22Rv1 (cell line): ENCODE measurements around the gene HSP90AB1.

Source experiments
- CTCF ChIP-seq: fragments of 450-650 bp; IDR thresholded peaks from 2 replicates; pipeline ENCODE4 v1.5.1; 2017; ENCODE audit warnings: mild to moderate bottlenecking
- ZFX ChIP-seq: fragments of 450-650 bp; IDR thresholded peaks from 2 replicates; pipeline ENCODE4 v1.6.1; 2017; ENCODE audit warnings: antibody characterized with exemption, borderline replicate concordance

GRCh38 chr6:44207966-44208365 is 38.9 kb upstream of the HSP90AB1 start:
- TF ChIP-seq CTCF (no peak), ZFX (no peak)
